GM23248 (cell line): ENCODE results near the gene BMP10.

ENCODE experiments used
- EZH2 ChIP-seq: fragments of 200-600 bp; sonication (generic); IDR thresholded peaks from 2 replicates; pipeline ENCODE4 v1.6.1; 2018; ENCODE audit warnings: antibody characterized with exemption, mild to moderate bottlenecking; ENCODE audit not compliant: insufficient read depth, poor library complexity, severe bottlenecking
- EZH2phosphoT487 ChIP-seq: fragments of 200-600 bp; sonication (generic); IDR thresholded peaks from 2 replicates; pipeline ENCODE4 v1.6.1; 2018; ENCODE audit warnings: antibody characterized with exemption, moderate library complexity, mild to moderate bottlenecking, low read depth; ENCODE audit not compliant: insufficient read depth

GRCh38 chr2:68837861-68838341 is 33.3 kb downstream of the BMP10 start:
- no peak for TF ChIP-seq EZH2
- TF ChIP-seq EZH2phosphoT487 = no peak
